HG03060 (cell line): ENCODE measurements around the gene NR1H4.
"Not testable (repeated sequence)": the region's sequence is repeated elsewhere in the genome, so short reads cannot be mapped to it uniquely, and the experiment has no call there.

ENCODE experiments used
- ATAC-seq: cut with Tn5 transposase; IDR thresholded peaks from one replicate; pipeline ENCODE4 v1.9.1; 2021; ENCODE audit warnings: low read depth, moderate number of reproducible peaks; ENCODE audit not compliant: unreplicated experiment

Gene NR1H4

DNA sequence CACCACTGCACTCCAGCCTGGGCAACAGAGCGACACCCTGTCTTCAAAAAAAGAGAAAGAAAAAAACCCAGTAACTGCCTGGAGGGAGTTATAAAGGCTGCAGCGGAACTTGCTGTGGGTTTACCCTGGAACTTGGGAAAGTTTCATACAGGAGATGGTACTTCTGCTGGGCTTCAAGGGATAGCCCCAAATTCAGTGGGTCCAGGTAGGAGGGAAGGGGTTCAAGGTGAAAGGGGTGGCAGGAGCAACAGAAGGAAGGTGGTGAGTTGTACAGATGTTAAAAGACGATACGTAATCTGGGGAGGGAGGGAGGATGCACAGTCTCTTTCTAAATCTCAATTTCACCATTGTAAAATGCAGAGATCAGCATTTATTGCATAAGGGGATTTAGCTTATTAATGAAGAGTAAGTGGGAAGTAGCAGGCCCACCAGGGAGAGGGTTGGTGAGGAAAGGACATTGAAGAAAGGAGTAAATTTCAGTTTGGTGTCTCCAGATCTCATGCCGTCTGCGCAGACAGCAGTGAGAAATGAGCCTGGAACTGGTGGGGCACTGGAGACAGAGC, 91.3 kb downstream of the NR1H4 start:
- no peak for ATAC-seq

DNA sequence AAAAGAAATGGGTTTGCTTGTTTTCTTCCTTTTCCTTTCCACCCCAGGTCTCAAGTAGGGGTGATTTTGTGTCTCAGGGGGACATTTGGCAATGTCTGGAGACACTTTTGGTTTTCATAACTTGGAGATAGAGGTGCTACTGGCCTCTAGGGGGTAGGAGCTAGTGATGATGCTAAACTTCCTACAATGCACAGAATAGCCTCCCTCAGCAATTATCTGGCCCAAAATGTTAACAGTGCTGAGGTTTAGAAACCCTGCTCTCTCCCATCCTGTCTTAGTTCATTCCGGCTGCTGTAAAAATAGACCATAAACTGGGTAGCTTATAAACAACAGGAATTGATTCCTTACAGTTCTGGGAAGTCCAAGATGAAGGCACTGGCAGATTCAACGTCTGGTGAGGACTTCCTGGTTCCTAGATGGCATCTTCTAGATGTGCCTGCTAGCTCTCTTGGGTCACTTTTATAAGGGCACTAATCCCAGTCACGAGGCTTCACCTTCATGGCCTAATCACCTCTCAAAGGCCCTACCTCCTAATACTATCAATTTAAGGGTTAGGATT, 92.4 kb downstream of the NR1H4 start:
- ATAC-seq = no peak

DNA sequence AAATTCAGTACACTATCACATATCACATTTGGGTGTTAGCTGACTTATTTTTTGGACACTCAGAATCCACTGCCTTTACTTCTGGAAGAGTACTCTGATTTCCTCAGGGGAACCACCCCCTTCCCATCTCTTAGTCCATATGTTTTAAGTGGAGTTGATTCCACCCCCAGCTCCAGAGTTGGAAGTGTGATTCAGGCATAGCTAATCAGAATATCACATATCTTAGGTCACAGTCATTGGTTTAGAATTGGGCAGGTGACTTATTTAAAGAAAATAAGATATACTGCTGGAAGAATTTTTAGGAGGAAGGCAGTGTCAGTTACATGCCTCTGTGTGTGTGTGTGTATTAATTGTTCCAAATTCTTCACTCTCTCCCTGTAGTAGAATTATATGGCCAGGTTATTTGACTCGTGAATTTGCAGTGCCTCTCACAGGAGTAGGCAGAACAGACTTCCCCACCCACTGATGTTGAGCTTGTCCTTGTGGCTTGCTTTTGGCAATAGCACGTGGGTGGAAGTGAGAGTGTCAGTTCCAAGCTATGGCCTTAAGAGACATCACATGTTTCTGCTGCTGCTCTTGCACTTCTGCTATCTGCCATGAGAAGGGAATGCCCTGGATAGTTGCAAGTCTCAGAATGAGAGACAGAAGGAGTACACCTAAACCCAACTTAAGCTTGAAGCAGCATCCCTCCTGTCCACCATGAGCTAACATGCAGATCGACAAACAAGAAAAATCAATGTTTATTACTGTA, 93.4 kb downstream of the NR1H4 start:
- peak; percentile 95 for ATAC-seq

DNA sequence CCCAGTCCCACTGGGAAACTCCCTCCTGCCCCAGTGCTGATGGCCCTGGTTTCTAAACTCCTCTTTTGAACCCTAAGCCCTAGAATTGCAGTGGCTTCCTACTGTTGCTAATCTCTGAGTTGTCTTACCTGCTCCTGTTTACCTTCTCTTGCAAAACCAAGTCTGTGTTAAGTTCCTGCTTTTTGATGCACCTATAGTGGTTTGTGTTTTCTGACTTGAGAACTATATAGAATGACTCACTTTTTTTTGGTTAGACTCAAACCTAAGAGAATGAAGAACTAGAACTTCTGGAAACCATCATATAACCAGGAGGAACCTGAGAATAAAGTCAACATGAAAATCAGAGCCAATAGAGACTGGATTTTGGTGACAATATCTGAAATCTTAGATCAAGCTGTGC, 94.3 kb downstream of the NR1H4 start:
- no peak for ATAC-seq

DNA sequence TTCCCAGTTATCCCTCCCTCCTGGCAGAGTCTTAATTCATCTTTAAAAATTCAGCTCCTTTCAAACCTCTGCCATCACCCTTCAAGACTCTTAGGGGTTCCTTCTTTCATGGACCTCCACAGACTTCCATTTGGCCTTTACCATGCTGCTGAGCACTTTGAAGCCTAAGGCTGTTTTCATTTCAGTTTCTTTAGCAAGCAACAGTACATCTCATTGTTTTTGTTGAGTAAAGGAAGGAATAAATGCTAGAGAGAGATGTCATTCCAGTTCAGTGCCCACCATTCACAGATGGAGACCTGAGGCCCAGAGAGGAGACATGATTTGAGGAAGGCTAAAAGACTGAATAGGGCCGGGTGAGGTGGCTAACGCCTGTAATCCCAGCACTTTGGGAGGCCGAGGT, 98.5 kb downstream of the NR1H4 start:
- ATAC-seq = no peak

DNA sequence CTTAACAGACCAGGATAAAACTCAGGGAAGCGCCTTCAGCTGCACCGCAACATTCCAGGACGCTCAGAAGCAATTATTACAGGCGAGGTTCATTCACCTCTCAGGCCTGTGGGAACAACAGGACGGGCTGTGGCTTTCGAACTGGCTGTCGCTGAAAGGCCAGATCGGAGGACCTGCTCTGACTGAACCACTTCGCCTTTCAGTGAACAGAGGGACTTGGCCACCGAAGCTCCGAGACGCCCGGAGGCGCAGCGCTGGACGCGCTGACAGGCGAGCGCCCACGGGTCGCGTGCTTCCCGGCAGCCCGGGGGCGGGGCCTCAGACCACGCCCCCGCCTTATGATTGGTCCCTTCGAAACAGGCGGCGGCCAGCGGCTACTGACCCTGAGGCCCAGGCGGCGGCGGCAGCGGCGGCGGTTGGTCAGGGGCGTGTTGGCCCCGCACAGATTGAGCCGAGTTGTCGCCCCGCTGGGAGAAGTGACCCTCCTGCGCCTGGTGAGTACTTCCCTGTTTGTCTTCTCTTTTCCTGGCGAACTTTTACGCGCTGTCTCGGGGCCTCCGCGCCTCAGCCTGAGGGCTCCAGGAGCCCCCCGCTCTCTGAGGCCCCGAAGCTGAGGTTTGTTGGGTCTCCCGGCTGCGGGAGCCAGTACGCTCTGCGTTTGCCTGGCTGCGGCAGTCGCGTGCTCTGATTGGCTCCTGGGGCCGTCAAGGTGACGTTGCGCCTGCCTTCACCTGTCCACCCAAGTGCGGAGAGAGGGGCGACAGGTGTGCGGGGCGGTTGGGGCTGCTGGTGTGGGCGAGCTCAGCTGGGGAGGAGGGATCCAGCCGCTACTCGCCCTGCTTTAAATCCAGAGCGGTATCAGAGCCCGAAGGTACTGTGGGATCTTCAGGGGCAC, 99.9 kb downstream of the NR1H4 start, which contains the start of gene GAS2L3:
Gene GAS2L3, plus strand, starts transcription at position 393 of the 895 bp plus-strand sequence. CDS start 21,221 bp downstream, outside the sequence.
- ATAC-seq = peak; percentile 83

DNA sequence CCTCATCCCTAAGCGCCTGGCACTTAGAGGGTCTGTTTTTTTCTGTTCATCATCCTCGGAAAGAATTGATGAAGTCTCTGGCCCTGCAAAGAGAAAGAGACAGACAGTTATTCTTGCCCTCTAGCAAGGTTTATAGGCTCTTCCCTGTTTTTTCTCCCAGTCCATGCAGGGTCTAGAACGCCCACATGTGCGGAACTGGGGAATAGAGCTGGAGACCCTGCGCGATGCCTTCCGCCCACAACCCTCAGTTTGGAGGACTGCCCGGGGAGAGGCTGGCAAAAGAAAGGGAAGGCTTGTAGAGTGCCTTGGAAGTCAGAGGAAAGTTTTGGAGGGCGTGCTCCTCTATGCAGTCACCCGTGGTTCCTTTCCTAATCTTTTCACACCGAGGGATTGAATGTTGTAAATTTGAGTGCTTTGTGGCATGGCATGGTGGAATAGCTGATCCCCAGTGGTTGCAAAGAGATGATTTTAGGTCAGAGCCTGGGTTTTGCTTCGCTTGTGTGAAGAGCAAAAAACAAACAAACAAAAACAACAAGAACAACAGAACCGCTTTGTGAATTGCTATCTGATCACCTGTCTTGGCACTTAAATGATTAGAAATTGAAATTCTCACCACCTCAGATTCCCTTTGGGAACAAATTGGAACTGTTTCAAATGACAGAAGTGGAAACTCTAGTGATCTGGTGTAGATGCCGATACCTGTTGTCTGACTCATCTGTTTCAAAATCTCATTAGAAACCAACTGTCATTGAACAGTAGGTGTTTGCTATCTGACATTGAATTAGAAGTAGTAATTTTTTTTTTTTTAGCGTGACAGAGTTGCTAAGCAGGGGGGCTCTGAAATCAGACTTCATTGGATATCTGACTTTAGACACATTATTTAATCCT, 100.8 kb downstream of the NR1H4 start:
- ATAC-seq = no peak

DNA sequence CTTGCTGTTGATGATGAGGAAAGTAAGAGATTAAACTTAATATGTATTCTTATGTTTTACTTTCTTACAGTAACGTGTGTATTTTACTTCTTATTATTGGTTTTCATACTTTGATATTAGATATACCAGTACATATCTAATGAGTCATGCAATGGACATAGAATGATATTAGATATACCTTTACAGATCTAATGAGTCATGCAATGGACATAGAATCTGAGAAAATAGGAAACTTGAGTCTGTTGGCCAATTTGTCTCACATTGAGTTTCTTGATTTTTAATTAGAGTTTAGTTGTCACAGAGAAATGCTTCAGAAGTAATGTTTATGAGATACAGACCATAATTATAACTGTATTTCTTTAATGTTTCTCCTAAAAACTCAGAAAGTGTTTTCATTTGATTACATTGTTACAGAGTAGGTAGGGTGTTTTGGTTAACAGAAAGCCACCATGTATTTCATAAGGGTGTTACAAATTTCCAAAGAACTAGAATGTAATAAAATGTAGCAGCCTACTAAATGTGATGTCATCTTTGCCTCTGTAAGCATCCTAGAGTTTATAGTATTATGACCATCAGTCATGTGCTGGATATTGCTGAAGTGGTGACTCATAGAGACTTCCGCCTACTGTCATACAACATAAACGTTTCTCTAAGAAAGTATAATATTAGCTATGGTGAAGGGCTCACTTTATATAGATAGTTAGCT, 102.8 kb downstream of the NR1H4 start:
- ATAC-seq = no peak

DNA sequence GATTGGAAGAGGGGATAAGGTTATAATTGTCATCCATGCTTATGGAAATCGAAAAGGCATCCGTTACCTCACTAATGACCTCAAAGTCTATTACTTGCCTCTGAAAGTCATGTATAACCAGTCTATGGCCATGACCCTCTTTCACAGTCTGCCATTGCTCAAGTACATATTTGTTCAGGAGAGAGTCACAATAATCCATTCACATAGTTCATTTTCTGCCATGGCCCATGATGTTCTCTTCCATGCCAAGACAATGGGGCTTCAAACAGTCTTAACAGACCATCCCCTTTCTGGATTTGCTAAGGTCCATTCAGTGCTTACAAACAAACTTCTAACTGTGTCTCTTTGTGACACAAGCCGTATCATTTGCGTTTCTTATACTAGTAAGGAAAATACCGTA, 105.3 kb downstream of the NR1H4 start:
- no peak for ATAC-seq

DNA sequence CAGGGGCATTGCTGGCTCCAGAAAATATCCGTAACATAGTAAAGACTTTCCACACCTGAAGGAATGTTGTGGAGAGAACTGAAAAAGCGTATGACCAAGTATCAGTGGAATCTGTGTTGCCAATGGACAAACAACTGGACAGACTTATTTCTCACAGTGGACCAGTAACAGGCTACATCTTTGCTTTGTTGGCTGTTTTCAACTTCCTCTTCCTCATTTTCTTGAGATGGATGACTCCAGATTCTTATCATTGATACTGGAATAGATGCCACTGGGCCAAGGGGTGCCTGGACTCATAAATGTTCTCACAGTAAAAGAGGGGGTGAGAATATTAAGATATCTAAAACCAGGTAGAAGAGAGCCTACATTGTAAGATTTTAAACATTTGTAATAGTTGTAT, 106.2 kb downstream of the NR1H4 start:
- no peak for ATAC-seq

DNA sequence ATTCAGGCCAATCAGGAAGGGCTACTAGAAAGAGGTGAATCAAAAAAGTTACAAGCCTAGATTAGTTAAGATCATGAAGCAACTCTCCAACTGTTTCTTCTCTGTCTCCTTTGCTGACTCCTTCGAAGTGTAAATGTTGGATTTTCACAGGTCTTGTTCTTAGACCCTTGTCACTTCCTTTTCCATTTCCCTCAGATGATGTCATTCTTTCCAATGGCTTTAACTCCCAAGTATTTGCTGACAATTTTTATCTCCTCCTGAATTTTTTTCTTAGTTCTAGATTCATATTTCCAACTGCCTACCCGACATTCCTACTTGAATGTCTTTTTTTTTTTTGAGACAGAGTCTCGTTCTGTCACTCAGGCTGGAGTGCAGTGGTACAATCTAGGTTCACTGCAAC, 110.6 kb downstream of the NR1H4 start:
- ATAC-seq = no peak

DNA sequence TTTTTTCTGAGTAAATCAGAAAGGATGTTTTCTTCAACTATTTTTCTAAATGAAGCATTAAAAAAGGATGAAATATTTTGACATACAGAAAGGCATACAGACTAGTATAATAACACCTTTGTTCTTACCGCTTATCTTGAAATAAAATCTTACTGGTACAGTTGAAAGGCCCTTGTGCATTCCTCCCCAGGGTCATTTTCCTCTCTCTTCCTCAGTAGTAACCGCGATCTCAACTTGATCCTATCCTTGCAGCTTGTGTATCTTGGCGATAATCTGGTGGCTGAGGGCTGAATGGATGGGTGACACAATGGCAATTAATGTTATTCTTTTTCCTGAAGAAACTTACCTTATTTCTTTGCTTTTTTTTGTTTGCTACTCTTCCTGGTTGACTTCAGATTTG, 118.3 kb downstream of the NR1H4 start:
- ATAC-seq = no peak

DNA sequence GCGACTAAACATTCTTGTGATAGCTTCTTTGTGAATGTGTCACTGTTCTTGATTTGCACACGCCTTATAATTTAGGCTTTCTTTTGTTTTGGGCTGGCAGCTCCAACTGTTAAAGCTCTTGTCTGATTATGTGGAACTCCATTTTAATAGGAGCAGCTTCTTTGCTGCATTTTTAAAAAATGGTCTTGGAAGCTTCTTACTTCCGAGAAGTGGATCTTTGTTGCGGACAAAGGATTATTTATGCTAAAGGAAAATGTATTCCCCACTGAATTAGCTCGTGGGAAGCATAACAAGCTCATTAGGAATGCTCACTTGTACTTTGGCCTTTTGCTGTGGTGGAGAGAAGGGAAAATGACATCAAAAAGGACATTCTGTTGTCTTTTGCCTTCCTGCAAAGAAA, 119.8 kb downstream of the NR1H4 start:
- no peak for ATAC-seq

DNA sequence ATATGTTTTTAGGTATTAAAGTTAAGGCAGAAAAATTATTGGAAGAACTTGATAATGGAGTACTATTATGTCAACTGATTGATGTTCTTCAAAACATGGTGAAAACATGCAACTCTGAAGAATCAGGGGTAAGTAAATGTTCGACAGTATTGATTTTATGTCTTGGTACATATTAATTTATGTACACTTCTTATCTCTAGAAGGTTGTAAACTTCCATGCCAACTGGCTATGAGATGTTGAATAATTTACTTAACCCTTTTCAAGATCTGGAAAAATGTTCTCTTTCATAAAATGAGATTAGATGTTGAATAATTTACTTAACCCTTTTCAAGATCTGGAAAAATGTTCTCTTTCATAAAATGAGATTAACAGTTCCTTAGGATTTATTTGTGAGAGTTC, 128.0 kb downstream of the NR1H4 start:
- ATAC-seq = no peak

DNA sequence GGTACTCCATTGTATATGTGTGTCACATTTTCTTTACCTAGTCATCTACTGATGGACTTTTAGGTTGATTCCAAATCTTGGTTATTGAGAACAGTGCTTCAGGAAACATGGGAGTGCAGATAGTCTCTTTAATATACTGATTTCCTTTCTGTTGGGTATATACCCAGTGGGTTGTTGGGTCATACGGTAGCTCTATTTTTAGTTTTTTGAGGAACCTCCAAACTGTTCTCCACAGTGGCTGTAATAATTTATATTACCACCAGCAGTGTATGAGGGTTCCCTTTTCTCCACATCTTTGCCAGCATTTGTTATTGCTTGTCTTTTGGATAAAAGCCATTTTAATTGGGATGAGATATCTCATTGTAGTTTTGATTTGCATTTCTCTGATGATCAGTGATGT, 129.3 kb downstream of the NR1H4 start:
- not testable (repeated sequence) for ATAC-seq

DNA sequence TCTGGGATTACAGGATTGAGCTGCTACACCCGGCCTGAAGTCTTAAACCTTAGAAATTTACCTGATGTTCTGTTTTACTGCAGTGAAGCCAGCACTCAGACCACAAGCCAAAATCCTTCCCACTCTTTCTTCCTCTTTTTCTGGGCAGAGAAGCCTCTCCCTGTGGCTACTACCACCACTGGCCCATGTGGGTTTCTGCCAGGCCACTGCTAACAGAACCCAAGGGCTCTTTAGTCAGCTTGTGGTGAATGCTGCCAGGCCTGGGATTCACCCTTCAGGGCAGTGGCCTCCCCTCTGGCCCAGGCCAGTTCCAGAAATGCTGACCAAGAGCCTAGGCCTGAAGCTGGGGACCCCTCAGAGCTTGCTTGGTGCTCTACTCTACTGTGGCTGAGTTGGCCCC, 135.1 kb downstream of the NR1H4 start:
- ATAC-seq = no peak

DNA sequence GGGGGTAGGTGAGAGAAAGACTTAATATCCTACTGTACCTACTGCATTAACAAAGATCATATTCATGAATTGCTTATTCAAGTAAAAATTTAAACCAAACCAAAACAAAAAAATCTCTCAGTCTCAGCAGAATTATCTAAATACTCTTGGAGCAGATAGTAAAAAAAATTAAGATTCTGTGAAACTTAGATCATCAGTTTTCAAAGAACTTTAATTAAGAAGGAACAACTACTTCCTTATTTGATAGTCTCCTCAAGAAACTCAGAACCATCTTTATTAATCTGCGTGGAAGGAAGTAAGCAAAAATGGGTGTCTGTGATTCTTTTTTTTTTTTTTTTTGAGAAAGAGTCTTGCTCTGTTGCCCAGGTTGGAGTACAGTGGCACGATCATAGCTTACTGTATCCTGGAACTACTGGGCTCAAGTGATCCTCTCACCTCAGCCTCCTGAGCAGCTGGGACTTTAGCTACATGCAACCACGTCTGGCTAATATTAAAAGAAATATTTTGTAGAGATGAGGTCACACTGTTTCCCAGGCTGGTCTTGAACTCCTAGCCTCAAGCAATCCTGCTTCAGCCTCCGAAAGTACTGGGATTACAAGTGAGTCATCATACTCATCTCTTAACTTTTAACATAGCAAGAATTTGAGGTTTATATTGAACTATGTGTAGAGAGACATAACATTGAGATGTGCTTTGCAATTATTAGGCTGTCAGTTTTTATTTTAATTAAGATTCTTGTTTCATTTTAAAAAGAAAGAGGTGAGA, 137.2 kb downstream of the NR1H4 start:
- no peak for ATAC-seq

DNA sequence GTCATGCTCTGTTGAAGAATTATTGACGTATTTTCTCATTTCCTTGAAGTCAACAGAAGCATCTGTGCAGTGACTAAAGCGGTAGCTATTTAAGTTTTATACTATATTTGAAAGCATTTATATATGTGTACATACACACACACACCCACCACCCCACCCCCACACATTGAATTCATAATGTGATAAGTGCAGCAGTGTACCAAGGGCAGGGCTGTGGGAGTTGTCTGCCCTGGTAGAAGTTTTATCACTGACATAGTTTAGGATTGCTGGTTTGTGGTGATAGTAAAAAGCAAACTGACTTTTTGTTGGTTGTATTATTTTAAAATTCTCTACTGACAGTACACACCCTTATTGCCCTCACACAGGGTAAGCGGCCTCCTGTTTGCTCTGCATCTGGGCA, 138.9 kb downstream of the NR1H4 start:
- no peak for ATAC-seq
